Heart left ventricle (tissue), 16 donors: ENCODE data around the gene PARD3. TPM values are rescaled to one million over a fixed set of nuclear protein-coding genes. Genes with fewer than 3 reads are reported as not detected.
"Not testable (repeated sequence)": the region's sequence is repeated elsewhere in the genome, so short reads cannot be mapped to it uniquely, and the experiment has no call there.

ENCODE experiments used
- ATAC-seq, 4 donors: fragments of 200-7000 bp; cut with Tn5 transposase; one replicate each; pipeline ENCODE4 v1.9.1; 2020 to 2022; ENCODE audit warnings: moderate library complexity in 4 of 4, mild to moderate bottlenecking in 3 of 4, moderate number of reproducible peaks in 1 of 4
- DNase-seq, 5 donors: peaks; one replicate each; pipeline ENCODE4 v3.0.0-alpha.2; 2020
- H3K27ac ChIP-seq, 12 donors: fragments of 200-600 bp; sonication (generic) in 4 of 12; one replicate each; pipeline versions ENCODE4 v1.5.0 to v1.8.0; 2016 to 2022; ENCODE audit warnings: mild to moderate bottlenecking in 2 of 12
- H3K27me3 ChIP-seq, 9 donors: fragments of 200-600 bp; sonication (generic) in 2 of 9; one replicate each; pipeline versions ENCODE4 v1.5.1 to v1.8.0; 2016 to 2022; ENCODE audit warnings: mild to moderate bottlenecking in 3 of 9
- H3K36me3 ChIP-seq, 9 donors: fragments of 200-600 bp; sonication (generic) in 2 of 9; one replicate each; pipeline versions ENCODE4 v1.5.0 to v1.8.0; 2018 to 2022; ENCODE audit warnings: mild to moderate bottlenecking in 2 of 9
- H3K4me1 ChIP-seq, 12 donors: fragments of 200-600 bp; sonication (generic) in 4 of 12; one replicate each; pipeline versions ENCODE4 v1.5.0 to v1.8.0; 2016 to 2022; ENCODE audit warnings: mild to moderate bottlenecking in 3 of 12
- H3K4me3 ChIP-seq, 12 donors: fragments of 200-600 bp; sonication (generic) in 4 of 12; one replicate each; pipeline versions ENCODE4 v1.5.0 to v1.8.0; 2017 to 2022; ENCODE audit warnings: mild to moderate bottlenecking in 9 of 12, moderate library complexity in 4 of 12
- H3K9me3 ChIP-seq, 12 donors: fragments of 200-600 bp; sonication (generic) in 4 of 12; one replicate each; pipeline versions ENCODE4 v1.5.0 to v1.8.0; 2016 to 2022; ENCODE audit warnings: mild to moderate bottlenecking in 1 of 12
- CTCF ChIP-seq, 12 donors: fragments of 200-600 bp; sonication (generic) in 4 of 12; IDR thresholded peaks; one replicate each; pipeline versions ENCODE4 v1.5.0 to v1.8.0; 2018 to 2022; ENCODE audit warnings: antibody characterized with exemption in 12 of 12, mild to moderate bottlenecking in 5 of 12
- POLR2A ChIP-seq, 2 donors: fragments of 450-650 bp; IDR thresholded peaks; one replicate each; pipeline ENCODE4 v1.6.1; 2017; ENCODE audit warnings: antibody characterized with exemption in 2 of 2, mild to moderate bottlenecking in 2 of 2, moderate library complexity in 2 of 2
- WGBS, 4 donors: extraction: QIAGEN DNeasy Blood & Tissue Kit in 2 of 4; methylation state at CpG; one replicate each; pipeline versions ENCODE4 v1.1.5 to v1.1.7; 2013 to 2018; 5-methylcytosine and 5-hydroxymethylcytosine counted together
- intact Hi-C, 10 donors: fragments of 100-400 bp; cut with DNase I; formaldehyde crosslinking; loops; one replicate each; pipeline versions ENCODE4 v1.11.1 to v1.14.2; 2022
- polyA plus RNA-seq, 2 donors: library from polyadenylated mRNA; stranded (reverse); fragments of 200-250 nt; gene quantifications; one replicate each; pipeline ENCODE4 v1.2.3, GENCODE V29; 2013
- total RNA-seq, 9 donors: library from RNA; depleted of rRNA in 2 of 9; stranded (reverse); fragments of >200 nt in 2 of 9; fragmentation: NEBNext Ultra II Directional in 3 of 9; extraction: Animal tissue kit (Norgen Biotek cat#: 25700) in 3 of 9; gene quantifications; one replicate each; pipeline versions ENCODE4 v1.1.0 to v1.2.4, GENCODE V29; 2016 to 2023
- donor health status: ischemic (EF 13 %, LVEDD 7.1; RV severe dilation, severe dysfunction).
- donor health status: healthy with polysubstance abuse.
- donor health status: DM: no; HTN: yes; CAD: no.
- donor health status: DM: no; HTN: no; CAD: no.
- donor health status: ischemic (EF 25% LVEDD 6.9; RV normal size, moderate dysfunction).
- donor health status: ischemic (EF 25% LVEDD 5.7; RV mildly dilated, moderate dysfunction).
- donor health status: healthy.
- donor health status: DM: yes; HTN: yes; CAD: no.
- donor health status: ischemic (EF 35%, LVEDD 5.7; RV mildly dilated, moderate dysfunction).
- donor health status: nonischemic (EF 11% LVEDD 7.7; RV severe dilation, severe dysfunction).
- donor health status: DM: yes; HTN: yes; CAD: no.
- donor health status: PGD.
- donor health status: ischemic (EF 29% LVEDD 5.4; RV normal size, mild dysfunction).
- donor health status: nonischemic (EF 23%, LVEDD 6.1; RV moderate dilation, normal function).

Gene PARD3
- total and polyA plus RNA-seq, 11 donors: 24.8 to 69.7 (median 33.1) TPM

- 58 to 72% (median 61%) methylated on average over 5 of the region's 5 CpGs for WGBS, 4 donors
Measured at GRCh38 chr10:34753014-34753757, 61.9 kb downstream of the PARD3 start.

GRCh38 chr10:34751272-34751671 lies 63.8 kb downstream of the PARD3 start:
- Histone ChIP-seq H3K9me3 (no peaks in the 10 kb centered on the region), H3K4me1 (peaks cover 0 to 34% (median 16%) of the 10 kb centered on the region in 12 donors), H3K27ac (no peak overlapping the region), H3K4me3 (no peak overlapping the region), H3K27me3 (no peaks in the 10 kb centered on the region), H3K36me3 (no peaks in the 10 kb centered on the region)
- intact Hi-C loops: no loop called here
- DNase-seq: no peak
- 35 to 73% (median 52%) methylated on average over 2 of the region's 2 CpGs for WGBS, 4 donors
- TF ChIP-seq POLR2A (IDR thresholded peaks at IDR 0.05) (no peak), CTCF (IDR thresholded peaks at IDR 0.05) (no peak)
- peak in 1 of 4 donors; percentile 39 for ATAC-seq

More at GRCh38 chr10:34753014-34753757, 61.9 kb downstream of the PARD3 start:
- TF ChIP-seq POLR2A (IDR thresholded peaks at IDR 0.05): no peak
- no peak for TF ChIP-seq CTCF (IDR thresholded peaks at IDR 0.05)
- H3K4me3 ChIP-seq: no peak overlapping the region
- no peak overlapping the region for H3K27ac ChIP-seq
- ATAC-seq: peak in 1 of 4 donors; percentile 21
- no peak for DNase-seq
- H3K9me3 ChIP-seq: no peaks in the 10 kb centered on the region
- H3K27me3 ChIP-seq: no peaks in the 10 kb centered on the region
- intact Hi-C loops: no loop called here
- peaks cover 0 to 40% (median 18%) of the 10 kb centered on the region in 12 donors for H3K4me1 ChIP-seq
- no peaks in the 10 kb centered on the region for H3K36me3 ChIP-seq

GRCh38 chr10:34750795-34751194 lies 64.3 kb downstream of the PARD3 start:
- H3K27me3 ChIP-seq, H3K4me3 ChIP-seq, H3K9me3 ChIP-seq, H3K27ac ChIP-seq, DNase-seq, H3K36me3 ChIP-seq, ATAC-seq, intact Hi-C loops: not testable (repeated sequence)
- 82 to 91% (median 89%) methylated on average over 7 of the region's 7 CpGs for WGBS, 4 donors
- H3K4me1 ChIP-seq: peaks cover 0 to 34% (median 16%) of the 10 kb centered on the region in 12 donors

DNA sequence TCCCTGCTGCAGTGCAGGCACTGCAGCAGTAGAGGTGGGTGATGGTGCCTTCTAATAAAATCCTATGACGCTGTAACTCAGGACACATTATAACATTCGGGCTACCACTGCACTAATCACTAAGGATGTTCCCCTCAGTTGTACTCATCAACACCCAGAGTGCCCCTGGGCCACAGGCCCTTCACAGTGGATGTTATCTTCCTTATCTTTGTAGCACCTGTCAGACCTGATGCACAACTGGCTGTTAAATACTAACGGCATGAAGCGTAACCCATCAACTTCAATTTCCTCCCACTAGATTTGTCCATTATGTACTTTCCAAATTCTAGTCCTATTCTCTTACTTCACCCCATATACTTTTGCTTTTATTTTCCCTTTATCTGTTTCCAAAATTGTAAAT lies 66.3 kb downstream of the PARD3 start:
- TF ChIP-seq POLR2A (IDR thresholded peaks at IDR 0.05): no peak
- Histone ChIP-seq H3K36me3 (no peaks in the 10 kb centered on the region), H3K9me3 (no peaks in the 10 kb centered on the region), H3K4me3 (no peak overlapping the region), H3K27ac (no peak overlapping the region), H3K27me3 (no peaks in the 10 kb centered on the region), H3K4me1 (peaks cover 0 to 29% (median 12%) of the 10 kb centered on the region in 12 donors)
- DNase-seq: no peak
- WGBS, 4 donors: 67 to 74% (median 72%) methylated on average over 4 of the region's 4 CpGs
- ATAC-seq: no peak
- intact Hi-C loops: no loop called here

- DNase-seq (no peak), ATAC-seq (no peak)
- Histone ChIP-seq H3K36me3 (no peaks in the 10 kb centered on the region), H3K27me3 (no peaks in the 10 kb centered on the region), H3K4me3 (no peak overlapping the region), H3K9me3 (no peaks in the 10 kb centered on the region), H3K4me1 (peaks cover 0 to 29% (median 11%) of the 10 kb centered on the region in 12 donors), H3K27ac (no peak overlapping the region)
- intact Hi-C loops: no loop called here
- WGBS, 4 donors: 96 to 98% (median 98%) methylated on average over 6 of the region's 6 CpGs
- TF ChIP-seq POLR2A (IDR thresholded peaks at IDR 0.05) (no peak), CTCF (IDR thresholded peaks at IDR 0.05) (no peak)
Measured at GRCh38 chr10:34748357-34748756, 66.7 kb downstream of the PARD3 start.
